D721Med (cell line): ENCODE results near the gene OR11A1.

Experiments used
- DNase-seq: peaks from one replicate; pipeline ENCODE4 v3.0.0; 2011; ENCODE audit warnings: low spot score; ENCODE audit not compliant: insufficient read length
- FAIRE-seq: peaks from 2 replicates; lab custom pipeline; 2011; peaks lifted over from hg19 to GRCh38; lab: Jason Lieb, UNC
- CTCF ChIP-seq: IDR thresholded peaks from 2 replicates; pipeline ENCODE4 v1.5.1; 2012; ENCODE audit warnings: mild to moderate bottlenecking, control low read depth; ENCODE audit not compliant: insufficient read depth; ENCODE audit errors: missing control alignments

OR11A1 gene

GRCh38 chr6:29490552-29490951 lies 33.7 kb upstream of the OR11A1 start:
- FAIRE-seq (no peak), DNase-seq (no peak)
- no peak for TF ChIP-seq CTCF

- DNase-seq (no peak), FAIRE-seq (no peak)
- TF ChIP-seq CTCF, result no peak
Measured at GRCh38 chr6:29490055-29490454, 33.2 kb upstream of the OR11A1 start.

- DNase-seq (no peak), FAIRE-seq (no peak)
- no peak for TF ChIP-seq CTCF
Measured at GRCh38 chr6:29489286-29489685, 32.4 kb upstream of the OR11A1 start.

- DNase-seq (no peak), FAIRE-seq (no peak)
- no peak for TF ChIP-seq CTCF
Measured at GRCh38 chr6:29488874-29489273, 32.0 kb upstream of the OR11A1 start.

GRCh38 chr6:29487660-29488059 lies 30.8 kb upstream of the OR11A1 start, which contains the start of gene MAS1L:
Gene MAS1L, minus strand, starts transcription at chr6:29487956. Its CDS starts 54 bp downstream, at chr6:29487902.
- DNase-seq, result no peak
- no peak for FAIRE-seq
- no peak for TF ChIP-seq CTCF

- DNase-seq (no peak), FAIRE-seq (no peak)
- TF ChIP-seq CTCF, result no peak
Measured at GRCh38 chr6:29487131-29487530, 30.3 kb upstream of the OR11A1 start.

- TF ChIP-seq CTCF, result no peak
- no peak for FAIRE-seq
- no peak for DNase-seq
Measured at GRCh38 chr6:29486577-29486976, 29.7 kb upstream of the OR11A1 start.
